T47D (cell line): Measurements from ENCODE around the gene C6orf136.
"Not testable (repeated sequence)": the region's sequence is repeated elsewhere in the genome, so short reads cannot be mapped to it uniquely, and the experiment has no call there.

Experiments
- DNase-seq, 2 experiments: peaks; one replicate each; pipeline versions ENCODE4 v3.0.0 to v3.0.0-alpha.2; 2011 to 2012; ENCODE audit warnings: low read depth in 1 of 2, low spot score in 1 of 2
- JUND ChIP-seq: IDR thresholded peaks from 2 replicates; pipeline ENCODE4 v1.6.1; 2012; ENCODE audit warnings: low read depth
- in situ Hi-C: cut with HindIII; loops from 2 replicates; pipeline ENCODE4 v1.10.0; 2016; ENCODE audit warnings: low sequenced_read_pairs, low pct_unique_long_range_greater_than_20kb

The C6orf136 gene, protein sequence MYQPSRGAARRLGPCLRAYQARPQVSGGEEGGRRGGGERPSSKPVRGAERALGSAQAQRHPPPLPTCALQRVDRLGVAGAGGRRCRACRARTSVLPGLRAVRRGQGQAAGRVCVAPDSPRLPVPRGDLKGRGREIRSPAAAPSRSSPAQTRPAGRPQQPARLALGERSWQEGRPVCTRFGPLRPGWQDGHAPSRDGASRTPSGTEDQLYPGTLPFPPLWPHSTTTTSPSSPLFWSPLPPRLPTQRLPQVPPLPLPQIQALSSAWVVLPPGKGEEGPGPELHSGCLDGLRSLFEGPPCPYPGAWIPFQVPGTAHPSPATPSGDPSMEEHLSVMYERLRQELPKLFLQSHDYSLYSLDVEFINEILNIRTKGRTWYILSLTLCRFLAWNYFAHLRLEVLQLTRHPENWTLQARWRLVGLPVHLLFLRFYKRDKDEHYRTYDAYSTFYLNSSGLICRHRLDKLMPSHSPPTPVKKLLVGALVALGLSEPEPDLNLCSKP

DNA sequence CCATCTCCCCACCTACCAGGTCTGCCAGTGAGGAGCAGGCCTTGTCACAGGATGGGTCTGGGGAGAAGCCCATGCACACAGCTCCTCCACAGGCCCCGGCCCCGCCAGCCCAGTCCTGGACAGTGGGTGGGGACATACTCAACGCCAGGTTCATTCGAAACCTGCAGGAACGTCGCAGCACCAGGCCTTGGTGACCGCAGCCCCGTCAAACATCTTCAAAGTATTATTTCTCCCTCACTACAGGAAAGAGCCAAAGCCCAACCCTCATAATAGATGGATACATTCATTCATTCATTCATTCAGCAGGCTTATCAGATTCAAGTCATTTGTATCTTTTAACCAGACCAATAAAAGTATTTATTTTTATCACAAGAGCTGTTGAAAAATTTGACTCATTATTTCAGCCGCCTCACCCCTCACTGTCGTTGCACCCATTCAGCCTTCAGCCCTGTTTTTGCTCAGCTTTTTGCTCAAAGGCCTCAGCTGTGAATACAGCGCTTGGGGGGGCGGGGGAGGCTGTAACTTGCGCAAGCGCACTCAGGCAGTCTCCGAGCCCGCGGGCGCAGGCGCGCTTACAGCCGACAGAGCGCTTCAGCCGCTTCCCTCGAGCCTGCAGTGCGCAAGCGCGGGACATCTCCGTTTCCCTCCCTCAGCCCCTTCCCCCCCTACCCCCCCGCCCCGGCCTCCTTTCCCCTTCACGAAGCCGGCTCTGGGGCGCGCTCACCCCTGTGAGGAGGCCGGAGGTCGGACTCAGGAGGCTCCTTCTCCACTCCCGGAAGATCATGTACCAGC is at the start of gene C6orf136:
Gene C6orf136, plus strand, starts transcription at position 684 of the 792 bp plus-strand sequence. Its CDS starts 99 bp downstream, at position 783.
- in situ Hi-C loops = no loop called here
- DNase-seq = peak; percentile 88 to 95
- TF ChIP-seq JUND = no peak

DNA sequence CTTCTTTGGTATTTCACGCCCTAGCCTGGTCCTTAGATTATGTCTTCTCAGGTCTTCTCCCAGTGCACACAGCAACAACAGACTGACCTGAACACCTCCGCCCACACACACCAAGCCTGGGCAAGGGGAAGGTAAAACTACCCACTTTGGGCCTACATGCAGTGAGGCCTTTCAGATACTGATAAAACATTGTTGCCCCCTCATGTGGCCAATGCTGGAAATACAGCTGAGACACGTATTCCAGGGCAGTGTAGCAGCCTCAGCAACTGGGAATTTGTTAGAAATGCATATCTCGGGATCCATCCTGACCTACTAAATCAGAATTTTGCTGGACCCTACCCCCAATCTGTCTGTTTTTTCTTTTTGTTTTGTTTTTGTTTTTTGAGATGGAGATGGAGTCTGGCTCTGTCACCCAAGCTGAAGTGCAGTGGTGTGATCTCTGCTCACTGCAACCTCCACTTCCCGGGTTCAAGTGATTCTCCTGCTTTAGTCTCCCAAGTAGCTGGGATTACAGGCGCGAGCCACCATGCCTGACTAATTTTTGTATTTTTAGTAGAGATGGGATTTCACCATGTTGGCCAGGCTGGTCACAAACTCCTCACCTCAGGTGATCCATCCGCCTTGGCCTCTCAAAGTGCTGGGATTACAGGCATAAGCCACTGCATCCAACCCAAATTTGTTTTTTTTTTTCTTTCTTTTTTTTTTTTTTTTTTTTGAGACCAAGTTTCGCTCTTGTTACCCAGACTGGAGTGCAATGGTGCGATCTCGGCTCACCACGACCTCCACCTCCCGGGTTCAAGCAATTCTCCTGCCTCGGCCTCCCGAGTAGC is 49.4 kb upstream of the C6orf136 start:
- DNase-seq = peak; percentile 71 to 89
- in situ Hi-C loops = not testable (repeated sequence)

DNA sequence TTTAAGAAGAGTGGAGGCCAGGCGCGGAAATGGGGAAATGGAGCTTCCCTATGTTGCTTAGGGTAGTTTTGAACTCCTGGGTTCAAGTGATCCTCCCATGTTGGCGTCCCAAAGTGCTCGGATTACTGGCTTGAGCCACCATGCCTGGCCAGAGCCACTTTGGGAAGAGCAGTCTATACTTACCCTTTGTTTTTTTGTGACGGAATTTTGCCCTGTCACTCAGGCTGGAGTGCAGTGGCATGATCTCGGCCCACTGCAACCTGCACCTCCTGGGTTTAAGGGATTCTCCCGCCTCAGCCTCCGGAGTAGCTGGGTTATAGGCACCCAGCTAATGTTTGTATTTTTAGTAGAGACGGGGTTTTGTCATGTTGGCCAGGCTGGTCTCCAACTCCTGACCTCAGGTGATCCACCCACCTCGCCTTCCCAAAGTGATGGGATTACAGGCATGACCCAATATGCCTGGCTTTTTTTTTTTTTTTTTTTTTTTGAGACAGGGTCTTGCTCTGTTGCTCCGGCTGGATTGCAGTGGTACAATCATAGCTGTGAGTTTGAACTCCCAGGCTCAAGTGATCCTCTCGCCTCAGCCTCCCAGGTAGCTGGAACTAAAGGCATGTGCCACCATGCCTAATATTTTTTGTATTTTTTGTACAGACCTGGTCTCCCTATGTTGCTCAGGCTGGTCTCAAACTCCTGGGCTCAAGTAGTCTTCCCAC is 47.9 kb upstream of the C6orf136 start:
- in situ Hi-C loops = no loop called here
- DNase-seq = no peak
- TF ChIP-seq JUND = no peak

DNA sequence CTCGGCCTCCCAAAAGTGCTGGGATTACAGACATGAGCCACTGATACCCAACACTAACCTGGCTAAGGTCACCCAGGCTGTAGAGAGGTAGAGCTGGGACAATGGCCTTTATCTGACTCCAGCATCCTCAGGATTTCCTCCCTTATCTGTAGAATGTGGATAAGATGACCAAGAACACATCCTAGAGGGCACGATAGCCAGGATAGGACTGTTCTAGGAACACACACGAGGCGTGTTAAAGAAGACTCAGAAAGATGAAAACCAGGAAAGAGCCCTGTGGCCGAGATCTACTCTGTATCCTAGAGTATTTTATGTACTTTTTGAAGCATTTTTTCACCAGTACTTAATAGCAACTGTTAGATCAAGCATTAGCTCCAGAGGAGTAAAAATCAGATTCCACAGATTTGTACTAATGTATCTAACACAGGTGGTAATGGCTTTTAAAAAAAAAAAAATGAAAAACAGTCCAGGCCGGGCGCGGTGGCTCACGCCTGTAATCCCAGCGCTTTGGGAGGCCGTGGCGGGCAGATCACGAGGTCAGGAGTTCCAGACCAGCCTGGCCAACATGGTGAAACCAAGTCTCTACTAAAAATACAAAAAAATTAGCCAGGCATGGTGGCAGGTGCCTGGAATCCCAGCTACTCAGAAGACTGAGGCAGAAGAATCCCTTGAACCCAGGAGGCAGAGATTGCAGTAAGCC is 47.2 kb upstream of the C6orf136 start:
- DNase-seq = no peak
- no peak for TF ChIP-seq JUND
- in situ Hi-C loops = no loop called here

DNA sequence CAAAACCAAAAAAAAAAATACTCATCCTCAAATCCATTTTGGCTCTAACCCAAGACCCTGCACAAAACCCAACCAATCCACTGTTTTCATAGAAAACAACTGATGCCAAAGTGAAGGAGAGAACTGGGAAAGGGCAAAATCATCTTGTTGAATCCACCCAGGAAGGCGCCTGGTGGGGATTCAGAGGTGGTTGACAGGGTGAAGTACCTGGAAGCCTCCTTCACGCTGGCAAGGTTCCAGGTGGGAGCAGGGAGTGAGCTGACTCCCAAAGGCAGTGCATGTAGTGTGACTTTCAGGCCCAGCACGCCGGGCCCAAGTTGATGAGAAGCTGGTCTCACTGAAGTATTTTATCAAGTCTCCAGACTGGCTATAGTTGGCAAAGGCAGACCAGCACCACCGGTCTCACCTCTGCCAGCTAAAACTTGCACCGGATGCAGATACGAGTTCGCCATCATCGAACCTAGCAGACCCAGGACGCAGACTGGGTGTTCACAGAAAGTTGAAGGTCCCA is 46.4 kb upstream of the C6orf136 start:
- in situ Hi-C loops = no loop called here
- DNase-seq = no peak
- TF ChIP-seq JUND = no peak

DNA sequence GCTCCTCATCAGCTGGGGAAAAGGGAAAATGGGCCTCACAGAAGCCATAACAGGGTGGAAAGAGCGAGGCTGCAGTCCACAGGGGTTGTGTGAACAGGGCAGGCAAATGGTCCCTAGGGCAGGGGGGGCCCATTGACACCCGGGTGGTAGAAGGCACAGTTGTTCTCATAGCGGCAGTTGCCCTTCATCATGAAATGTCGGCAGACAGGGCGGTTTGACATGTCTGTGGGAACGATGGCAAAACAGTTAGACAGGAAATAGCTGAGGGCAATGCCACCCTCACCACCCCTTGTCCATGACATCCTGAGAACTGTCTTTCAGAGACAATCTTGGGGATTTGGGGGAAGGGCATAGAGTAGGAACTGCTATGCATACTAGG is 45.5 kb upstream of the C6orf136 start:
- TF ChIP-seq JUND = no peak
- DNase-seq = no peak
- in situ Hi-C loops = no loop called here

DNA sequence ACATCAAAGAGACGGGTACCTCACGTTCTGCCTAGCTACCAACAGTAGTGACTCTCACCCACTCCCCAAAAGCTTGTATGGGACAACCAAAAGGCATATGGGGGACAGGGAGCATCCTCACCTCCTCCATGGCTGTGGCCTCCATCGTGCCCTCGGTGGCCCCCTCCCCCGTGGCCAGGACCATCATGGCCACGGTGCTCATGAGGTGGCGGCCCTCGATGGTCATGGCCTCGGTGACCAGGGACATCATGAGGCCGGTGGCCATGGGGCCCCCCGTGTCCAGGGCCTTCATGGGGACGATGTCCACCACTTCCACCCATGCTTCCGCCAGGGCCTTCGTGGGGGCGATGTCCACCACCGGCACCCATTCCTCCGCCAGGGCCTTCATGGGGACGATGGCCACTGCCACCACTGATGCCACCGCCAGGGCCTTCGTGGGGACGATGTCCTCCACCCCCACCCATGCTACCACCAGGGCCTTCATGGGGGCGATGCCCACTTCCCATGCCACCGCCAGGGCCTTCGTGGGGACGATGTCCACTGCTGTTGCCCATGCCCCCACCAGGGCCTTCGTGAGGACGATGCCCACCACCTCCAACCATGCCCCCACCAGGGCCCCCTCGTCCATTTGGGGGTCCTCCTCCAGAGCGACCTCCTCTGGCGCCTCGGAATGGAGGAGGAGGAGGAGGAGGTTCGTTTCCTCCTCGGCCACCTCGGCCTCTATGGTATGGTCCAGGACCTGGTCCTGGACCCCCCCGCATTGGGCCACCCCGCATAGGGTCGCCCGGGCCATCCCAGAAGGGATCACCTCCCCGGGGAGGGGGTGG is 44.9 kb upstream of the C6orf136 start:
- no peak for TF ChIP-seq JUND
- in situ Hi-C loops = no loop called here
- no peak for DNase-seq

DNA sequence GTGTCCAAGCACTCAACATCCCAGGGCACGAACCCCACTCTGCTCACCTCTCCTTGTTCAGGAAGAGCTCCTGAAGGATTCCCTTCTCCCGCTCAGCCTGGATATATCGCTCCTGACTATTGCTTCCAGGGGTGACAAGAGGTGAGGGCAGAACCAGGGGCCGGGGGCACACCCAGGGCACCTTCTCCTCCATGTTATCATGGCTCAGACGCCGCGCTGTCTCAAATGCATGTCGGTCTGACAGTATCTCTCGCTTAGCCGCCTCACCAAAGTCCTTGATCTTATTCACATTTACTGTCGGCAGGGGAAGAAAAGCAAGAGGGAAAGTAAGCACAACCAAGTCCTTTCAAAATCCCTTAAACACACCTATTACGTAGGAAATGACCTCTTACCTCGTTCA is 43.0 kb upstream of the C6orf136 start:
- no peak for DNase-seq
- in situ Hi-C loops = no loop called here
- TF ChIP-seq JUND = no peak

DNA sequence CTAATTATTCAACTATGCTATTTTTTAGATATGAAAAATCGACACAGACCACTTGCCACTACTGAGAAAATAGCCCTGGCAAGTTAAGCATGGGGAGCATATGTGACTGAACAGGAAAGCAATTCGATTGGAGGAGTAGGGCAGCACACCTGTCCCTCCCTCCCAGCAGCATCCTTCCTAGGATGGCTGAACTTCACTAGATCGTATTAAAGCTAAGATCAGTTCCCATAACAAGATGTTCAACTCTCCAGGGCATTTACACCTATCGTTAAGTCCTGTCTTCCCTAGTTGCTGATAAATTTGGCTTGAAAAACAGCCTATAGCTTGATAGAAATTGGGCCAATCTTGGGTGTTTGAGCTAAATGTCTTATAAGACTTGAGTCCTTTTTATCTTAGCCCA is 36.9 kb upstream of the C6orf136 start:
- no peak for DNase-seq
- TF ChIP-seq JUND = no peak
- in situ Hi-C loops = no loop called here

DNA sequence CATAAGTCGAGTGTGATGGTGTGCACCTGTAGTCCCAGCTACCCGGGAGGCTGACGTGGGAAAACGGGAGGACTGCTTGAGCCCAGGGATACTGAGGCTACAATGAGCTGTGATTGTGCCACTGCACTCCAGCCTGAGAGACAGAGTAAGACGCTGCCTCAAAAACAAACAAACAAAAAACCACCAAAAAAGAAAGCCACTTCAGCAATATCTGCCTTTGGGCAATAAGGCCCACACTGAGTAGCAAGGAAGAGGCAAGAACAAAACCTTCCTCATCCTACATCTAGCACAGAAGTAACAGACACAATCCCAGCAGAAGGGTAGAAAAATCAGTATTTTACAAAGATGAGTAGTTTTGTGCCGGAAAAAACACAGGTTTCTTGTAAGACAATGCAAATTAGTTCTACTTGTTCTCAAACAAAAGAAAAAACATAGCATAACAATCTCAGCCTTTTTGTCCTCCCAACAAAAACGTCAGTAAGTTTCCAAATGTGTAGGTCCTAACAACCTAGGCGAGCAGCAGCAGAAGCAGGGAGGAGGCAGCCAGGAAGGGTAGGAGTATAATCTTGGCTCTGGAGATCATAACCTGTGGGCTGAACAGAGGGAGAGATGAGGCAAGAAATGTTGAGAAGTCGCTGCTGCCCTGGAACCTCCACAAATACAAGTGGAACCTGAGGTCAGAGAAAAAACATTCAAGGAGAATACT is 35.6 kb upstream of the C6orf136 start:
- DNase-seq = no peak
- in situ Hi-C loops = no loop called here
- TF ChIP-seq JUND = no peak

DNA sequence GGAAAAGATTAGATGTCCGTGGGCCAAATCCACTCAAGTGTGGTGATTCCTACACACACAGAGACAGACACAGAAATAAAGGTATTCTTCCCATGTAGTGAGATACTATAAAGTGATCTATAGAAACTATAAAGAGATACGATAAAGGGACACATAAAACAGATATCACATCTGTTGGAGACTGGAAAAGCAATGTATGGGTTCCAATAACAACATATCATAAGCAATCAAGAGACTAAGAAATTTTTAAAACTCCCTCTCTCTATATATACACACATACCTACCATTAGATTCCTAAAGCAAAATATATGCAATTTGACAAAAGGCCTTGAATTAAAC is 35.1 kb upstream of the C6orf136 start:
- in situ Hi-C loops = no loop called here
- TF ChIP-seq JUND = no peak
- DNase-seq = no peak
